NOMO-1 (cell line): Measurements from ENCODE around the gene ARHGEF4.

Experiments used
- DNase-seq, 2 experiments: peaks; one replicate each; lab custom pipeline; 2025; ENCODE audit not compliant: unreplicated experiment in 2 of 2; lab: John Stamatoyannopoulos, UW

The ARHGEF4 gene

GRCh38 chr2:130814931-130815680 lies 21.6 kb upstream of the ARHGEF4 start:
- no peak for DNase-seq

DNA sequence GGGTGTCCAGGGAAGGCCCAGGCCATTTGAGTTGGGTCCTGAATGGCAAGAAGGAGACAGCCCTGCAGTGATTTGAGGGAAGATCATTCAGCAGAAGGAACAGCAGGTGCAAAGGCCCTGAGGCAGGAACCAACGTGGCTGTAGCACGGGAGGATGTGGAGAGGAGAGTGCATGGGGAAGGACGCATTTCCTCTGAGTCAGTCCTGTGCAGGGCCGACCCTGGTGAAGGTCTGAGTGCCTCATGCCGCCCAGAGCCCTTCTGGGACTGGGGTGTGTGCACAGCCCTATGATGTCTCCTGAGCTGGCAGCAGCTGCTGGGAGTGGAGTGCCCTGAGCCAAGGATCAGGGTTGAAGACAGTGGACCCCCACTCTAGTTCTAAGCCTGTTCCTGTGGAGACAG lies 17.9 kb upstream of the ARHGEF4 start:
- DNase-seq = no peak

DNA sequence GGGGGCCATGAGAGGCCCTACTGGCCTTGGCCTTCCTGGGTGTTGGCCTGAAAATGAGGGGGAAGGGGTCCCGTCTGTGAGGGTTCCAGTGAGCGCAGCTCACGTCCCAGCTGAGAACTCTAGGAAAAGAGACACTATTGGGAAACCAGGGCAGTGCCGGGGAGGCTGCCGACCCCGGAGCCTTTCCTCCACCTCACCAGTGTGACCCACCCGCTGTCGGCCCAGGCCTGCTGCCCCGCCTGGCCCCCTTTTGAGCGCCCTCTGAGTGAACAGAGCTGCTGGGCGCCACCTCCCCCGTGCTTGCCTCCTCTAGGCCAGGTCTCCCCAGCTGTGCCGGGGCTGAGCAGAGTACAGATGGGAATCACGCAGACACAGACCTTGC lies 17.5 kb upstream of the ARHGEF4 start:
- DNase-seq = no peak

DNA sequence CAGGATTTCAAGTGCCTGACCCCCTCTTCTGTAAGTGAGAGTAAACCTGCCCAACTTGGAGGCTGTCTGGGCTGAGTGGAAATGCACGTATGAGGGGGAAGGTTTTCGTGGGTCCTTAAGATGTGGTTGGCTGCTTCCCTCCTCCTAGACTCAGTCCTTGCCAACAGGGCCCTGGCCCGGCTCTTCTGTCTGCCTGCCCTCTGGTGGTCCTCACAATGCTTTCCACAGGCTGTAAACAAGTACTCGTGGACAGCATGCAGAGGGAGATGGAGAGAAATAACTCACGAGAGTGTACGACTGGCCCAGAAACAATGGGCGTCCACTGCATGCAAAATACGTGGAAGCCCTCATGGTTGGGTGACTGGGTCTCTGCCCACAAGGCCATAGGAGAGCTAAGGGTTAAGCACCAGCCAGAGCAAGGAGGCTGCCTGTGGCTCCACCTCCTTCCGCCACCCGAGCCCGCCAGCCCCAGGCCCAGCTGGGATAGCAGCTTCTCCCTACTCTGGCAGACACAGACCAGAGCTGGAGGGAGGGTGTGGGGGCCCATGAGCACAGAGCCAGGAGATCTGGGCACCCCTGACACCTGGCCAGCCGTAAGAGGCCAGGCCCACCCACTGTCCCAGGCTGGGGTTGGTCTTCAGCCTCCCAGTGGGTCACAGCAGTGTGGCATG lies 17.0 kb upstream of the ARHGEF4 start:
- DNase-seq = no peak

DNA sequence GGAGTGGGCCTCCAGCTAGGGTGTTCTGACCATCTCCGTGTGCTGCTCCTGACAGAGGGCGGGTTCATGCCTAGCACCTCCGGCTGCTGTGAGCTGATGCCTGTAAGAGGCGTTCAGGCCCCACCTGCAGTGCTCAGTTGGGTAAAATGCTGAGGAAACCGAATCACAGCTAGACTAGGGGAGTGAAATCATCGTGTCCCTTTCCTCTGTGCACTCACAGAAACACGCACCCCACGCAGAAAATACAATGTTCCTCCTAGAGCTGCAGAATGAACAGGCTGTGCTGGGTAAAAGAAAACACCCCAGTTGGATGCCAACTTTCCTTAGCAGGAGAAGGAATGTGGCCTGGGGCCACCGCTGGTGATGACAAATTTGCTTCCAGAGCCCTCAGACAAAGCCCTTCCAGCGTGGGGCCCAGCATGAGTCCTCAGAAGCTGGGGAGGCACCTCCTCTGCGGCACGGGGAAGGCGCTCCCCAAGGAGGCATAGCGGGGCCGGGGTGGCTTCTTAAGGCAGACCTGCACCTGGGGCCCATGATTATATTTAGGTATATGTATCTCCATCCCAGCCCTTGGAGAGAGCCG lies 16.3 kb upstream of the ARHGEF4 start:
- no peak for DNase-seq

- no peak for DNase-seq
These were observed 14.8 kb upstream of the ARHGEF4 start for GRCh38 chr2:130821867-130822266.

DNA sequence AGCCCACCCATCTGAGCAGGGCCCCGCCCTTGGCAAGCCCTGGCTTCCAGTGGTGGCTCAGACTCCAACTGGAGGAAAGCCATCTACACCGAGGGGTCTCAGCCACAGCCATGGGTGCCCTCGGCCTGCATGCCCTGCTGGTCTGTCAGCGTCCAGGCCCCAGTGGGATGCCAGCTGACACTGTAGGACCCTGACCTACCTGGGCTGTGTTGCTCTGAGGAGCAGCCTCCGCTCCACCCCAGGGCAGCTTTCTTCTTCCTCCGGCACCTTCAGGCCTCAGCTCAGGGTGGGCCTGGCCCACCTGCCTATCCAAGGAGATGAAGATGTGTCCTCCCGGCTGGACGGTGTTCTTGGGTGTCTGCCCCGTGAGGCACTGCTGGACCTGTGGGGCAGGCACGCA lies 13.9 kb upstream of the ARHGEF4 start:
- no peak for DNase-seq

- DNase-seq = no peak
These were observed 13.4 kb upstream of the ARHGEF4 start for GRCh38 chr2:130823171-130823885.

GRCh38 chr2:130823886-130824491 lies 12.7 kb upstream of the ARHGEF4 start:
- no peak for DNase-seq

DNA sequence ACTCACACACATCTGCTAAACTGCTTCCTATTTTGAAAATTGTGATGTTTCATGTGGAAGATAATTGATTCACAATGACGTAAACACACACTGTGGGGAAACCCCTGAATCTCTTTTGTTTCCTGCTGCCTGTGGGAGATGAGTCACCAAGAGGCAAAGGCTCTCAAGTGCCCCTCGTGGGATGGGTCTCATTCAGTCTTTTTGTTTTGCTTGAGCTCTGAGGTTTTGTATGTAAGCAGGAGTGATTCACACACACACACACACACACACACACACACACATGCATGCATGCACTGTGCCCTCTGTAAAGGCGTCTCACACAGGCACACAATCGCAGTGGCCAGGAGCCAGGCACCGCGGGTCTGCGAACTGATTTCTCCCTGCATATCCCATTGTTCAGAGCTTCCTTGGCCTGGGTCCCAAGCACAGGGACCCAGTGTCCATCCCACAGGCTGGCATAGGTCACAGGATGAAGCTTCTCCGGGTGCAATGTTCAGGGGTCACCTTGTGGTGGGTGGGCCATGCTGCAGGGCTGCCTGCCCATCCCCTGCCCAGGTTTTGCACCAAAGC lies 12.1 kb upstream of the ARHGEF4 start:
- peak; percentile 21 to 81 for DNase-seq

GRCh38 chr2:130825231-130825965 lies 11.3 kb upstream of the ARHGEF4 start:
- DNase-seq = no peak

DNA sequence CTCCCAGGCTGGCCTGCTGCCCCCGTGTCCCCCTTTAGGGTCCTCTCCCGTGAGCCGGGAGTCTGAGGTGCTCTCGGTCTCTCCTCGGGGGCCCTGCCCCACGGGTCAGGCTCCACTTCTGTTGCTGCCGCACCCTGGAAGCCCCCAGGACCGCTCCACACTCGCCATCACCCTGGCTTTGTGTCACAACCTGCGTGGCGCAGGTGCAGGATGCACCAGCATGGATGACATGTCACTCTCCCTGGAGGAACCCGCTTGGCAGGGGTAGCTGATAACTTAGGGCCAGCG lies 10.8 kb upstream of the ARHGEF4 start:
- DNase-seq = no peak

DNA sequence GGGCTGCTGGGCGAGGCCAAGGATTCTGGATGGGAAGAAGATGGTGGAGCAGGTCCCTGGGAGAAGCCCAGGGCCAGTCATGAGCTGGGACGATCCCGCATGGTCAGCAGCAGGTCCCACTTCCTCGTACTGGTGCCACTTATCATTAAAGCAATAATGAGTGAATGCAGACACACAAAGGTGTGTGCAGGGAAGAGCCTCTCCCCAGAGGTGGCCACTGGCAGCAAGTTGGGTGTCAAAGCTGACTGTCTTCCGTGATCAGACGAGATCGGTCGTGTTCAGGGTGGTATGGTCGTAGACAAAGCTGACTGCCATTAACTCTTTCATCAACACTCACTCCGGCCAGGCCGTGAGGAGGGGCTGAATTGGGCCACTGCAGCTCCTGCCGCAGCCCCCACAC lies 10.3 kb upstream of the ARHGEF4 start:
- no peak for DNase-seq

DNA sequence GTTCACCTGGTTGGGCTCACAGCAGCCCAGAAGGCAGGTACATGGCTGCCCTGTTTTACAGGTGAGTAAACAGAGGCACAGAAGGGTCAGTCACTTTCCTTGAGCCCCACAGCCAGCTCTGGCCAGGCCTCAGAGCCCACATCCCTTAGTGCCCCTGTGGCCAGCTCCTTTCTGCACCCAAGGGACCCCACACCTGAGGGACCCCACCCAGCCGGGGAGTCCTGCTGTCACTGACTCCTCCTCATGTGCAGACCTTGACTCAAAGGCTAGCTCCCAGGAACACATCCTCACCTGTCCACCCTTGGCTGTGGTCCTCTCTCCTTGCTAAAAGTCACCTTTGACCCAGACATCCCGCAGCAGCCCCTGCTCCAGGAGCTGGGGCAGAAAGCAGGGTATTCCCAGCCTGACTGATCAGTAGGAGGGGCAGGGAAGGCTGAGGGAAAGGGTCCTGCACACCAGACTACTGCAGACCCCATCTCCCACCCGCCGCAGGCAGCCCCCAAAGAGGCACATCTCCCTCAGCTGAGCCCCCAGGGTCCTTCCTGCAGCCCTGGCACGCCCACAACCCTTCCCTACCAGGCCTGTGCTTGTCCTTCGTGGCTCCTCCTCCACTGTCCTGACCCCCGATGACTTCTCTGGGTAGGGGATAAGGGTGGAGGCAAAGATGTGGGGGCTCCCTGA lies 9.8 kb upstream of the ARHGEF4 start:
- no peak for DNase-seq

GRCh38 chr2:130827502-130828251 lies 9.0 kb upstream of the ARHGEF4 start:
- no peak for DNase-seq

DNA sequence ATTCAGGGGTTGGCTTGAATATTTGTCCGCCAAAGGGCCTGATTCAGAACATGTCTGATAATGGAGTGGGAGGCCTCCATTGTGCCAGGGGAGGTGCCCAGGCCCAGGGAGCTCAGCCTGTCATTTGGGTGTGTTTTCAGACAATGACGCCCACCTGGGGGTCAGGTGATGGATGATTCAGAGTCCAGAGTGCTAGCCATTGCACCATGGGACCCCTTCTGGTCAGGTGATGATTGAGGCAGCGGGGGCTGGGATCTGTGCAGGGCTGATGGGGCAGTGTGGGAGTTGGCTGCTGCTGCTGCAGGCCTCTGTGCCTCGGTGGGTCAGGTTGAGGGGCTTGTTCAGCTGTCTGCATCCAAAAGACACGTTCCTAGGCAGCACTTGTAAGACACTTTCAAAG lies 8.3 kb upstream of the ARHGEF4 start:
- no peak for DNase-seq

- no peak for DNase-seq
These were observed 7.7 kb upstream of the ARHGEF4 start for GRCh38 chr2:130829015-130829414.

DNA sequence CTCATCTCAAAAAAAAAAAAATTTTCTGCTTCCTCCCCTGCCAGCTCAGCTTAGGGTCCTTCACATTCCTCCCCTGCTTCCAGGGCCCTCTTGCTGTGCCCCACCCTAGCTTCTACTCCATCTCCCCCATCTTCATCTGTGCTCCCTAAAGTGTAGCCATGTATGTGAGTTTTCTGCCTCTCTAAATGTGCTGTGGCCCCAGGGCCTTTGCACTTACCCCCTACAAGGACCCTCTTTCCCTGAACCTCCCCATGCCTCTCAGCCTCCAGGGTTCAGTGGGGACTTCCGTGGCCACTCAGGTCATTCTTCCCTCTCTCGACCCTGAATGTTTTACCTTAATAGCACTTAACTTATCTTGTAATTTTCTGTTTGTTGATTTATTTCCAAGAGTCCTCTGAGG lies 6.2 kb upstream of the ARHGEF4 start:
- DNase-seq = no peak

DNA sequence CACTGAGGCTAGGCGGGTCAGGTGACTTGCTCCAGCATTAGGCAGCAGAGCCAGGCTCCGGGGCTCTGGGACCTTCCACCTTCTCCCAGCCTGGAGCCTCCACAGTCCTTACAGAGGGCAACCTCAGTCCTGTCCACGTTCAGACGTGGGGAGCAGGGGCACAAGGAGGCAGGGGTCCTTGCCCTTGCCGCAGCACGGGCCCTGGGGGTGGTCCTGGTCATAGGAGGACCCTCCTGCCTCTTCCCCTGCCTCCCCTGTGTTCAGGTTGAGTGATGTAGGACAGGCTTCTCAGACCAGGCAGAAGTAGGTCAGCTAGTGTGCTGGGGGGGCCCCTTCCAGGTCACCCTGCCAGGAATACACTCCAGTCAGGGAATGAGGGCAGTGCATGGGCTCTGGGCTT lies 5.4 kb upstream of the ARHGEF4 start:
- no peak for DNase-seq
